Measurements from ENCODE around the gene CPNE4.
A peak's percentile ranks its signal among the peaks of the same experiment; 100 is the strongest.
"Not testable (repeated sequence)": the region's sequence is repeated elsewhere in the genome, so short reads cannot be mapped to it uniquely, and the experiment has no call there.

The CPNE4 gene

GRCh38 chr3:131957980-131958379 lies 76.8 kb downstream of the CPNE4 start:
- DNase-seq (ENCODE audit: low read depth) = no peak

GRCh38 chr3:131957511-131957910 lies 77.3 kb downstream of the CPNE4 start:
- no peak for DNase-seq (ENCODE audit: low read depth)

- DNase-seq (ENCODE audit: low read depth) = no peak
These were observed 86.0 kb downstream of the CPNE4 start for GRCh38 chr3:131948806-131949205.

GRCh38 chr3:131944676-131945075 lies 90.1 kb downstream of the CPNE4 start:
- no peak for DNase-seq (ENCODE audit: low read depth)

GRCh38 chr3:131933665-131934064 lies 101.1 kb downstream of the CPNE4 start:
- no peak for DNase-seq (ENCODE audit: low read depth)

- DNase-seq (ENCODE audit: low read depth) = no peak
These were observed 106.2 kb downstream of the CPNE4 start for GRCh38 chr3:131928593-131928992.

GRCh38 chr3:131925571-131925970 lies 109.2 kb downstream of the CPNE4 start:
- DNase-seq (ENCODE audit: low read depth) = no peak

- DNase-seq (ENCODE audit: low read depth) = no peak
These were observed 112.5 kb downstream of the CPNE4 start for GRCh38 chr3:131922356-131922755.

GRCh38 chr3:131917006-131917405 lies 117.8 kb downstream of the CPNE4 start:
- no peak for DNase-seq (ENCODE audit: low read depth)

GRCh38 chr3:131914090-131914691 lies 120.6 kb downstream of the CPNE4 start:
- no peak for DNase-seq (ENCODE audit: low read depth)

- no peak for DNase-seq (ENCODE audit: low read depth)
These were observed 122.6 kb downstream of the CPNE4 start for GRCh38 chr3:131912255-131912654.

- no peak for DNase-seq (ENCODE audit: low read depth)
These were observed 127.0 kb downstream of the CPNE4 start for GRCh38 chr3:131907796-131908195.

- DNase-seq (ENCODE audit: low read depth) = peak; percentile 88
These were observed 130.8 kb downstream of the CPNE4 start for GRCh38 chr3:131903988-131904415.

GRCh38 chr3:131901686-131902085 lies 133.1 kb downstream of the CPNE4 start:
- no peak for DNase-seq (ENCODE audit: low read depth)

GRCh38 chr3:131900891-131901290 lies 133.9 kb downstream of the CPNE4 start:
- DNase-seq (ENCODE audit: low read depth) = no peak

GRCh38 chr3:131899021-131899420 lies 135.8 kb downstream of the CPNE4 start:
- no peak for DNase-seq (ENCODE audit: low read depth)

- DNase-seq (ENCODE audit: low read depth) = no peak
These were observed 136.5 kb downstream of the CPNE4 start for GRCh38 chr3:131898346-131898745.

GRCh38 chr3:131896285-131896684 lies 138.5 kb downstream of the CPNE4 start:
- DNase-seq (ENCODE audit: low read depth) = no peak

GRCh38 chr3:131895766-131896165 lies 139.0 kb downstream of the CPNE4 start:
- no peak for DNase-seq (ENCODE audit: low read depth)

- DNase-seq (ENCODE audit: low read depth) = no peak
These were observed 142.5 kb downstream of the CPNE4 start for GRCh38 chr3:131892331-131892730.

GRCh38 chr3:131885871-131886270 lies 148.9 kb downstream of the CPNE4 start:
- not testable (repeated sequence) for DNase-seq (ENCODE audit: low read depth)

GRCh38 chr3:131883711-131884407 lies 151.0 kb downstream of the CPNE4 start:
- no peak for DNase-seq (ENCODE audit: low read depth)

- no peak for DNase-seq (ENCODE audit: low read depth)
These were observed 151.7 kb downstream of the CPNE4 start for GRCh38 chr3:131883086-131883485.

GRCh38 chr3:131881777-131882176 lies 153.0 kb downstream of the CPNE4 start:
- no peak for DNase-seq (ENCODE audit: low read depth)

Measured in non-pigmented ciliary epithelial cell (primary cell).